Kidney (tissue), 14 donors: ENCODE results near the gene YY2. TPM values are rescaled to one million over a fixed set of nuclear protein-coding genes. Genes with fewer than 3 reads are reported as not detected.

ENCODE experiments used
- DNase-seq, 5 donors: peaks; one replicate each; pipeline ENCODE4 v3.0.0-alpha.2; 2013 to 2020
- FAIRE-seq: peaks from 2 replicates; lab custom pipeline; 2012; peaks lifted over from hg19 to GRCh38; lab: Jason Lieb, UNC
- H3K27ac ChIP-seq, 2 donors: one replicate each; pipeline ENCODE4 v1.7.0; 2013; ENCODE audit warnings: low read depth in 2 of 2, low read length in 2 of 2, inconsistent platforms in 1 of 2
- H3K27me3 ChIP-seq: one replicate; pipeline ENCODE4 v1.7.1; 2013; ENCODE audit warnings: low read length, inconsistent platforms; ENCODE audit not compliant: control insufficient read depth, insufficient read depth
- H3K36me3 ChIP-seq, 3 donors: one replicate each; pipeline versions ENCODE4 v1.7.0 to v1.7.1; 2013; ENCODE audit warnings: low read length in 3 of 3, control low read depth in 1 of 3, inconsistent platforms in 1 of 3; ENCODE audit not compliant: insufficient read depth in 3 of 3, control insufficient read depth in 2 of 3
- H3K4me1 ChIP-seq, 3 donors: one replicate each; pipeline versions ENCODE4 v1.7.0 to v1.7.1; 2013; ENCODE audit warnings: low read length in 3 of 3, inconsistent platforms in 1 of 3, low read depth in 1 of 3; ENCODE audit not compliant: control insufficient read depth in 2 of 3, insufficient read depth in 2 of 3
- H3K4me3 ChIP-seq, 3 donors: one replicate each; pipeline versions ENCODE4 v1.7.0 to v1.8.1; 2013; ENCODE audit warnings: low read length in 3 of 3, control low read depth in 1 of 3, inconsistent platforms in 1 of 3
- H3K9ac ChIP-seq, 3 donors: one replicate each; pipeline versions ENCODE4 v1.7.0 to v1.7.1; 2013; ENCODE audit warnings: low read length in 3 of 3, control low read depth in 1 of 3, inconsistent platforms in 1 of 3
- H3K9me3 ChIP-seq, 3 donors: one replicate each; pipeline versions ENCODE4 v1.7.0 to v1.7.1; 2013; ENCODE audit warnings: low read length in 3 of 3, control low read depth in 1 of 3, inconsistent platforms in 1 of 3; ENCODE audit not compliant: control insufficient read depth in 2 of 3, insufficient read depth in 1 of 3
- CTCF ChIP-seq: IDR thresholded peaks from 3 replicates; pipeline ENCODE4 v1.5.1; 2012; ENCODE audit warnings: mild to moderate bottlenecking, moderate library complexity, borderline replicate concordance; ENCODE audit not compliant: insufficient read depth; ENCODE audit errors: extremely low read depth
- intact Hi-C: fragments of 100-400 bp; cut with DNase I; formaldehyde crosslinking; loops from one replicate; pipeline ENCODE4 v1.11.1; 2022
- polyA plus RNA-seq: library from polyadenylated mRNA; stranded (reverse); fragments of 350-450 nt; fragmentation: Illumina TruSeq; extraction: RNeasy Lipid Tissue Mini Kit (QIAGEN cat#74804); gene quantifications from one replicate; pipeline ENCODE4 v1.2.3, GENCODE V29; 2014; ENCODE audit warnings: low read depth, low replicate concordance; ENCODE audit not compliant: insufficient read depth
- total RNA-seq: library from RNA; stranded (reverse); fragmentation: NEBNext Ultra II Directional; extraction: Animal tissue kit (Norgen Biotek cat#: 25700); gene quantifications from one replicate; pipeline ENCODE4 v1.2.1, GENCODE V29; 2021
- donor health status: control.
- donor health status: control.
- donor health status: control.
- donor health status: control.
- donor health status: control.
- donor health status: DM: yes; HTN: yes; CAD: no.
- donor health status: Normal renal cell carcinoma (clear cell type).

YY2 gene
- total and polyA plus RNA-seq, 2 donors from 2014 or later: 0.58 to 2.3 TPM

- DNase-seq (no peak), FAIRE-seq (no peak)
- intact Hi-C loops: no loop called here
- no peaks in the 10 kb centered on the region for H3K36me3 ChIP-seq
- no peak overlapping the region for H3K4me3 ChIP-seq
- H3K27me3 ChIP-seq: no peaks in the 10 kb centered on the region
- no peaks in the 10 kb centered on the region for H3K4me1 ChIP-seq
- TF ChIP-seq CTCF: no peak
- no peak overlapping the region for H3K27ac ChIP-seq
- no peaks in the 10 kb centered on the region for H3K9me3 ChIP-seq
- no peak overlapping the region for H3K9ac ChIP-seq
These were observed 33.9 kb upstream of the YY2 start for GRCh38 chrX:21821875-21822274.

- H3K4me3 ChIP-seq: no peak overlapping the region
- H3K4me1 ChIP-seq: no peaks in the 10 kb centered on the region
- no peaks in the 10 kb centered on the region for H3K36me3 ChIP-seq
- H3K9me3 ChIP-seq: no peaks in the 10 kb centered on the region
- DNase-seq: no peak
- no peak overlapping the region for H3K9ac ChIP-seq
- no peaks in the 10 kb centered on the region for H3K27me3 ChIP-seq
- no peak overlapping the region for H3K27ac ChIP-seq
- intact Hi-C loops: no loop called here
- TF ChIP-seq CTCF: no peak
- no peak for FAIRE-seq
These were observed 24.3 kb upstream of the YY2 start for GRCh38 chrX:21831496-21831895.

GRCh38 chrX:21837056-21837455 is 18.7 kb upstream of the YY2 start:
- H3K4me3 ChIP-seq: no peak overlapping the region
- no peaks in the 10 kb centered on the region for H3K9me3 ChIP-seq
- H3K27ac ChIP-seq: no peak overlapping the region
- H3K36me3 ChIP-seq: no peaks in the 10 kb centered on the region
- H3K4me1 ChIP-seq: peaks cover 0 to 6% (median 0%) of the 10 kb centered on the region in 3 donors
- no peak for FAIRE-seq
- no peak for TF ChIP-seq CTCF
- H3K27me3 ChIP-seq: no peaks in the 10 kb centered on the region
- intact Hi-C loops: no loop called here
- no peak for DNase-seq
- no peak overlapping the region for H3K9ac ChIP-seq

DNA sequence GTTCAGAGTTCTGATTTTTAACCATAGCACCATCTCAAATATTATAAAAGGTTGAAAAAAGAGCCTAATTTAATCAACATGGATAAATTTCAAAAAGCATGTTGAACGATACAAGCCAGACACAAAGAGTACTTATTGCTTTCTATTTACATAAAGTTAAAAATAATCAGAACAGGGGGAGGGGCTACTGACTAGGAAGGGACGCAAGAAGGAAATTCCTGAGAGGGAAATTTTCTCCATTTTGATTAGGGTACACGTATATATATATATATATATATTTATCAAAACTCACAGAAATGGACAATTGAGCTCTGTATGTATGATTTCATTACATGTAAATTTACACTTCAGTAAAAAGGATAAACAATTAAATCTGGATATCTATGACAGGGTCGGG is 16.9 kb upstream of the YY2 start:
- H3K9ac ChIP-seq: peak overlapping the region in 2 of 3 donors; percentile 48 to 78
- FAIRE-seq (no peak), DNase-seq (peak in 1 of 5 donors; percentile 31)
- intact Hi-C loops: no loop called here
- no peaks in the 10 kb centered on the region for H3K36me3 ChIP-seq
- H3K27ac ChIP-seq: no peak overlapping the region
- TF ChIP-seq CTCF: no peak
- no peaks in the 10 kb centered on the region for H3K9me3 ChIP-seq
- peak overlapping the region; percentile 77 to 81 (median 78) for H3K4me3 ChIP-seq
- no peaks in the 10 kb centered on the region for H3K27me3 ChIP-seq
- H3K4me1 ChIP-seq: peaks cover 0 to 6% (median 0%) of the 10 kb centered on the region in 3 donors
